Activated naive CD8-positive, alpha-beta T cell treated with anti-CD3 and anti-CD28 coated beads, Interleukin-2, amount 10 ng/mL, durations not matched to agents 7 days and 5 days (primary cell): Measurements from ENCODE around the gene SLC2A4RG. TPM values are rescaled to one million over a fixed set of nuclear protein-coding genes. Genes with fewer than 3 reads are reported as not detected.

Source experiments
- ATAC-seq: fragments of 150-1000 bp; cut with Tn5 transposase; one replicate; pipeline ENCODE4 v1.10.0; 2021; ENCODE audit warnings: low read depth, moderate library complexity
- POLR2A ChIA-PET: fragments of 350-600 bp; sonication (Branson Sonifier 250); formaldehyde crosslinking; loops from one replicate; lab custom pipeline; 2021; ENCODE audit warnings: antibody characterized with exemption; lab: Charles Lee
- DNase-seq: peaks from one replicate; pipeline ENCODE4 v3.0.0; 2021
- H3K27ac Mint-ChIP-seq: one replicate; pipeline ENCODE4 v1.8.0; 2022; ENCODE audit warnings: mild to moderate bottlenecking, mixed read lengths
- H3K27me3 Mint-ChIP-seq: one replicate; pipeline ENCODE4 v1.8.0; 2022; ENCODE audit warnings: mild to moderate bottlenecking, moderate library complexity, mixed read lengths
- H3K36me3 Mint-ChIP-seq: one replicate; pipeline ENCODE4 v1.8.0; 2021; ENCODE audit warnings: mild to moderate bottlenecking, mixed read lengths
- H3K4me1 Mint-ChIP-seq: one replicate; pipeline ENCODE4 v1.8.0; 2021; ENCODE audit warnings: mixed read lengths
- H3K4me3 Mint-ChIP-seq: one replicate; pipeline ENCODE4 v1.8.0; 2022; ENCODE audit warnings: mild to moderate bottlenecking, moderate library complexity, mixed read lengths
- H3K9me3 Mint-ChIP-seq: one replicate; pipeline ENCODE4 v1.8.0; 2021; ENCODE audit warnings: mixed read lengths
- total RNA-seq, 2 experiments: library from RNA; stranded (reverse); gene quantifications; one replicate each; pipeline ENCODE4 v1.2.3, GENCODE V29; 2021

The SLC2A4RG gene
- total RNA-seq, 2 experiments from 2014 or later, result 128 to 134 TPM

DNA sequence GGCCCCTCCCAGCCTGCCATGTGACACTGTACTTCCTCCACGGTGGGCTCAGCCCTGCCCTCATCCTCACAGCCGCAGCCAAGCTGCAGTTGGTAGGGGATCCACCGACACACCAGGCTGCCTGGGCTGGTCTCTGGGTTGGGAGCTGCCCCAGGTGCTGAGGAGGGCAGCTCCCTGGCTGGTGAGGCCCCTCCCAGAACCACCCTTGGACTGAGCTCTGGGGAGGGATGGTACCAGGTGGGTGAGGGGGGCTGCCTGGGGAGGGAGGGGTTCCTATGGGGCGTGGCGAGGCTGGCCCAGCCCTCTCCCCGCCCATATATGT is 43.3 kb upstream of the SLC2A4RG start:
- POLR2A ChIA-PET, result interaction anchor here (0.9 to 2.6 kb wide), 4 partner anchors 11 to 69 kb away, joined by 3 to 16 read pairs (median 4); partner anchors contain the start of genes ARFRP1, GMEB2, LIME1 and RTEL1
- ATAC-seq (peak; percentile 70), DNase-seq (no peak)
- Mint-ChIP-seq H3K9me3 (no peaks in the 10 kb centered on the region), H3K4me3 (no peak overlapping the region), H3K4me1 (peaks cover 5% of the 10 kb centered on the region), H3K36me3 (peaks cover 7% of the 10 kb centered on the region), H3K27me3 (no peaks in the 10 kb centered on the region), H3K27ac (peak overlapping the region; percentile 58)

DNA sequence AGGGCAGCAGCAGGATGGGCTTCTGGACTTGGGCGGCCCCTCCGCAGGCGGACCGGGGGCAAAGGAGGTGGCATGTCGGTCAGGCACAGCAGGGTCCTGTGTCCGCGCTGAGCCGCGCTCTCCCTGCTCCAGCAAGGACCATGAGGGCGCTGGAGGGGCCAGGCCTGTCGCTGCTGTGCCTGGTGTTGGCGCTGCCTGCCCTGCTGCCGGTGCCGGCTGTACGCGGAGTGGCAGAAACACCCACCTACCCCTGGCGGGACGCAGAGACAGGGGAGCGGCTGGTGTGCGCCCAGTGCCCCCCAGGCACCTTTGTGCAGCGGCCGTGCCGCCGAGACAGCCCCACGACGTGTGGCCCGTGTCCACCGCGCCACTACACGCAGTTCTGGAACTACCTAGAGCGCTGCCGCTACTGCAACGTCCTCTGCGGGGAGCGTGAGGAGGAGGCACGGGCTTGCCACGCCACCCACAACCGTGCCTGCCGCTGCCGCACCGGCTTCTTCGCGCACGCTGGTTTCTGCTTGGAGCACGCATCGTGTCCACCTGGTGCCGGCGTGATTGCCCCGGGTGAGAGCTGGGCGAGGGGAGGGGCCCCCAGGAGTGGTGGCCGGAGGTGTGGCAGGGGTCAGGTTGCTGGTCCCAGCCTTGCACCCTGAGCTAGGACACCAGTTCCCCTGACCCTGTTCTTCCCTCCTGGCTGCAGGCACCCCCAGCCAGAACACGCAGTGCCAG is 42.8 kb upstream of the SLC2A4RG start, which contains the start of gene TNFRSF6B:
TNFRSF6B (plus strand) TSS at position 25 of the 729 bp plus-strand sequence; CDS start at position 141, 116 bp downstream.
- H3K27me3 Mint-ChIP-seq, result no peaks in the 10 kb centered on the region
- peaks cover 5% of the 10 kb centered on the region for H3K4me1 Mint-ChIP-seq
- no peaks in the 10 kb centered on the region for H3K9me3 Mint-ChIP-seq
- ATAC-seq (peak; percentile 6), DNase-seq (no peak)
- H3K27ac Mint-ChIP-seq, result peak within 1 kb of the TSS; percentile 58
- H3K36me3 Mint-ChIP-seq, result peaks cover 5% of the 10 kb centered on the region
- POLR2A ChIA-PET, result interaction anchor here (0.8 to 2.6 kb wide), 4 partner anchors 11 to 159 kb away, joined by 3 to 16 read pairs (median 4); partner anchors contain the start of genes ARFRP1, GMEB2, RTEL1 and ZGPAT
- H3K4me3 Mint-ChIP-seq, result no peak within 1 kb of the TSS

DNA sequence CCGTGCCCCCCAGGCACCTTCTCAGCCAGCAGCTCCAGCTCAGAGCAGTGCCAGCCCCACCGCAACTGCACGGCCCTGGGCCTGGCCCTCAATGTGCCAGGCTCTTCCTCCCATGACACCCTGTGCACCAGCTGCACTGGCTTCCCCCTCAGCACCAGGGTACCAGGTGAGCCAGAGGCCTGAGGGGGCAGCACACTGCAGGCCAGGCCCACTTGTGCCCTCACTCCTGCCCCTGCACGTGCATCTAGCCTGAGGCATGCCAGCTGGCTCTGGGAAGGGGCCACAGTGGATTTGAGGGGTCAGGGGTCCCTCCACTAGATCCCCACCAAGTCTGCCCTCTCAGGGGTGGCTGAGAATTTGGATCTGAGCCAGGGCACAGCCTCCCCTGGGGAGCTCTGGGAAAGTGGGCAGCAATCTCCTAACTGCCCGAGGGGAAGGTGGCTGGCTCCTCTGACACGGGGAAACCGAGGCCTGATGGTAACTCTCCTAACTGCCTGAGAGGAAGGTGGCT is 42.2 kb upstream of the SLC2A4RG start:
- Mint-ChIP-seq H3K27me3 (no peaks in the 10 kb centered on the region), H3K4me1 (peaks cover 5% of the 10 kb centered on the region), H3K27ac (no peak overlapping the region), H3K9me3 (no peaks in the 10 kb centered on the region), H3K4me3 (no peak overlapping the region), H3K36me3 (peaks cover 5% of the 10 kb centered on the region)
- POLR2A ChIA-PET, result interaction anchor here (0.8 to 2.6 kb wide), 2 partner anchors 10 to 159 kb away, joined by 3 to 16 read pairs; partner anchors contain the start of genes ARFRP1 and ZGPAT
- DNase-seq, result no peak
- ATAC-seq, result no peak

DNA sequence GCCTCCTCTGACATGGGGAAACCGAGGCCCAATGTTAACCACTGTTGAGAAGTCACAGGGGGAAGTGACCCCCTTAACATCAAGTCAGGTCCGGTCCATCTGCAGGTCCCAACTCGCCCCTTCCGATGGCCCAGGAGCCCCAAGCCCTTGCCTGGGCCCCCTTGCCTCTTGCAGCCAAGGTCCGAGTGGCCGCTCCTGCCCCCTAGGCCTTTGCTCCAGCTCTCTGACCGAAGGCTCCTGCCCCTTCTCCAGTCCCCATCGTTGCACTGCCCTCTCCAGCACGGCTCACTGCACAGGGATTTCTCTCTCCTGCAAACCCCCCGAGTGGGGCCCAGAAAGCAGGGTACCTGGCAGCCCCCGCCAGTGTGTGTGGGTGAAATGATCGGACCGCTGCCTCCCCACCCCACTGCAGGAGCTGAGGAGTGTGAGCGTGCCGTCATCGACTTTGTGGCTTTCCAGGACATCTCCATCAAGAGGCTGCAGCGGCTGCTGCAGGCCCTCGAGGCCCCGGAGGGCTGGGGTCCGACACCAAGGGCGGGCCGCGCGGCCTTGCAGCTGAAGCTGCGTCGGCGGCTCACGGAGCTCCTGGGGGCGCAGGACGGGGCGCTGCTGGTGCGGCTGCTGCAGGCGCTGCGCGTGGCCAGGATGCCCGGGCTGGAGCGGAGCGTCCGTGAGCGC is 41.6 kb upstream of the SLC2A4RG start:
- no peak for DNase-seq
- H3K27ac Mint-ChIP-seq, result no peak overlapping the region

DNA sequence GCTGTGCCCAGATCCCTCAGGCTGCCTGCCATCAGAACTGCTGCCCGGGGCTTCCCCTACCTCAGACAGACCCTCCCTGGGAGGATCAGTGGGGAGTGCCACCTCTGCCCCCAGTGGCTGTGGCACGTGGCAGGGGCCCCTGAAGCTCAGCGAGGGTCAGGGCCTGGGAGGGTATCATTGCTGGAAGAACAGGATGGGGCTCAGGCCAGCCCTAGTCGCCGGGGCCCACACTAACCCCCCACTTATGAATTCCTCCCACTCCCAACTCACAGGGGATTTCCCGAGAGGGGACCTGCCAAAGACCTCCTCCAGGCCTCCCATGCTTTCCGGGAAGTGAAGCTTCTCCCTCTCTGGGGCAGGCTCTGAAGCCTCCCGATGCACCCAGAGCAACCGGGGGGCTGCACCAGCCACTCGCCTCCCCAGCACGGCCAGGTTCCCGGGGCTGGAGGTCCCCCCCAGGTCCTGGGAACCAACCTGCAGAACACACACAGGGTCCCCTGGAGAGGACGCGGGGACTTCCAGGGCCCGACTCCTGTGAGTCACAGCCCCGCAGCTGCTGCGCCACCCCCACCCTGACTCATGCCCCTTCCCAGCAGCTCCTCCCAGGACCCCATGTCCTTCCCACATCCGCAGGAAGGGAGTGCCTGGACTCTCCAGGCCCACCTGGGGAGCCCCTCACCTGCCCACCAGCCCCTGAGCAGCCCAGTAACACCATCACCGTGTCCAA is 40.7 kb upstream of the SLC2A4RG start:
- Mint-ChIP-seq H3K27me3 (no peaks in the 10 kb centered on the region), H3K4me3 (no peak overlapping the region), H3K27ac (no peak overlapping the region), H3K4me1 (peaks cover 3% of the 10 kb centered on the region), H3K36me3 (peaks cover 2% of the 10 kb centered on the region), H3K9me3 (no peaks in the 10 kb centered on the region)
- DNase-seq (peak; percentile 32), ATAC-seq (no peak)
- POLR2A ChIA-PET, result no interaction called here

More for the DNA sequence above, 41.6 kb upstream of the SLC2A4RG start:
- peaks cover 5% of the 10 kb centered on the region for H3K36me3 Mint-ChIP-seq
- no peak for ATAC-seq
- H3K4me1 Mint-ChIP-seq, result peaks cover 5% of the 10 kb centered on the region
- no peaks in the 10 kb centered on the region for H3K27me3 Mint-ChIP-seq
- H3K4me3 Mint-ChIP-seq, result no peak overlapping the region
- H3K9me3 Mint-ChIP-seq, result no peaks in the 10 kb centered on the region
- POLR2A ChIA-PET, result interaction anchor here (0.8 to 2.6 kb wide), 2 partner anchors 9 to 160 kb away, joined by 3 to 16 read pairs; partner anchors contain the start of genes ARFRP1 and ZGPAT

DNA sequence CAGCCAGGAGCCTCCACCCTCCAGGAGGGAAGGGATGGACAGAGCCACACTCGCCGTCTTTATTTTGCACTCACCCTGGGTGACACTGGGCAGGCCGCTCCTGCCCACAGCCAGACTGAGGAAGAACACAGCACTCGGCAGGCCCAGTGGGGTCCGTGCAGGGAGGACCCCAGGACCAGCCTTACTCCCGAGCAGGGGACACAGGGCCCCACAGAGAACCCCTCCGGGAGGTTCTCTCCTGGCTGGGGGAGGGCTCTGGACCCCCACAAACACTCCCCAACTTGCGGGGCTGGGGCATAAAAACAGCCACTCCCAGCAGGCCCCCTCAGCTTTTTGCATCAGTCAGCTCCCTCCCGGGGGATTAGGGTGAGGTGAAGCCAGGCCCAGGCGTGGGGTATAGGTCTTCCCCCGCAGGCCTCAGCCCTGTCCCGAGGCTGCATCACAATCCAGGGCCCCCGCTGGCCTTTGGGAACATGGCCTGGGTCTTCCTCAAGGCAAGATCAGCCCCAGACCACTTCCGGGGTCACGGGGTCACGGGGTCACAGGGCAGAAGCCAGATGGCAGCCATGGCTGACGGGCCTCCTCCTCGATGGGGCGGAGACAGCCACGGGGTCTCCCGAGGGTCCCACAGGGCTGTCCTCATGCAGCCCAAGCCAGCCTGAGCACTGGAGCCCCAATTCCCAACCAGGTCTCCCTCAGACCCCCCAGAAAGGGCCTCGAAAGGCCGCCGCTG is 39.9 kb upstream of the SLC2A4RG start:
- no peak for ATAC-seq
- H3K4me3 Mint-ChIP-seq, result no peak overlapping the region
- H3K27me3 Mint-ChIP-seq, result no peaks in the 10 kb centered on the region
- H3K27ac Mint-ChIP-seq, result no peak overlapping the region
- no peaks in the 10 kb centered on the region for H3K9me3 Mint-ChIP-seq
- DNase-seq, result peak; percentile 30
- peaks cover 3% of the 10 kb centered on the region for H3K4me1 Mint-ChIP-seq
- peaks cover 2% of the 10 kb centered on the region for H3K36me3 Mint-ChIP-seq
- POLR2A ChIA-PET, result no interaction called here

DNA sequence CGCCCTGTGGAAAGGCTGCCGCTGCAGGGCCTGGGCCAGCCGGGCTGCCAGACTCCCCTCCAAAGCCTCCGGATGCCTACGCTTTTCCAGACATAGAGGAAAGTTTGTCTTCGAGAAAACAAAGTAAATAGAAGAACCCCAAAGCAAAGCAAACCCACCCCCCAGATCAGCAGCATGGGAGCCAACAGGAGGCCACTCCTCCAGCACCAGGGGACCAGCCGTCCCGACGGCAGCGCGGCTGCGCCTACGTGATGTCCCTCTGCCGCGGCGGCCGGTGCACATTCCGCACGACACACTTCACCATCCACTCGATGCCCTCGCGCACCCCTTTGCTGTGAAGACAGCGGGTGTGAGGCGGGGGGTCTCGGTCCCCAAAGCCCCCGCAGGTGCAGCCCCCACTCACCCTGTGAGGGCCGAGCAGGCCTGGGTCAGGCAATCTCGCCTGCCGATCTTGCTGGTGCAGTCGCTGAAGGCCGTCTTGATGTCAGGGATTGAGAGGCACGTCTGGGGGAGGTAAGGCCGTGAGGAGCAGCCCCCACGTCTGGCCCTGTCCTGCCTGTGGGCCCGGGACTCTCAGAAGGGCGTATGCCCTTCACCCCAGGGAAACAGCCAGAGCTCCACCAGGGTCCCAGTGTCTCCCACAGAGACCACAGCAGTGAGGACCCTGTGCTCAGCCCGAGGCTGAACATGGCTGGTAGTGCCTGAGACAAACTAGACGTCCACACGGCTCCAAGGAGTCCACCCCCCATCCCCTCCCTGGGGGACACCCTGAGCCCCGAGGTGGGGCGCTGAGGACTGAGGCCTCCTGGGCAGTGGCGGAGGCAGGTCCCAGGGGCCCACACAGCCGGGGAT is 39.2 kb upstream of the SLC2A4RG start:
- Mint-ChIP-seq H3K27me3 (no peaks in the 10 kb centered on the region), H3K9me3 (no peaks in the 10 kb centered on the region), H3K4me1 (peaks cover 4% of the 10 kb centered on the region), H3K4me3 (no peak overlapping the region), H3K27ac (no peak overlapping the region), H3K36me3 (peaks cover 5% of the 10 kb centered on the region)
- ATAC-seq (no peak), DNase-seq (peak; percentile 32)
- POLR2A ChIA-PET, result no interaction called here

DNA sequence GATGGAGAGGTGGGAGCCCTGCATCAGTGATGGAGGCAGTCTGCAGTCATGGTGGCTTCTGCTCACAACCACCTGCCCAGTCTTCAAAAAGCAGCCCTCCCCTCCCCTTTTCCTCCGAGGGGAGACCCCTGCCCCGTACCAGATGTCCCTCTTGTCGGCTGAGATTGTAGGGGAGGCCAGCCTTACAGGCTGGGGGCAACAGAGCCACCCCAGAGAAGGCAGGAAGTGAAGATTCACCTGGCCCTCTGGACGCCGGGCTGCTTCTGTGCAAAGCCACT is 38.6 kb upstream of the SLC2A4RG start:
- Mint-ChIP-seq H3K36me3 (peaks cover 5% of the 10 kb centered on the region), H3K4me3 (no peak overlapping the region), H3K27me3 (no peaks in the 10 kb centered on the region), H3K9me3 (no peaks in the 10 kb centered on the region), H3K27ac (no peak overlapping the region), H3K4me1 (peaks cover 8% of the 10 kb centered on the region)
- DNase-seq, result no peak
- POLR2A ChIA-PET, result no interaction called here
- ATAC-seq, result no peak

DNA sequence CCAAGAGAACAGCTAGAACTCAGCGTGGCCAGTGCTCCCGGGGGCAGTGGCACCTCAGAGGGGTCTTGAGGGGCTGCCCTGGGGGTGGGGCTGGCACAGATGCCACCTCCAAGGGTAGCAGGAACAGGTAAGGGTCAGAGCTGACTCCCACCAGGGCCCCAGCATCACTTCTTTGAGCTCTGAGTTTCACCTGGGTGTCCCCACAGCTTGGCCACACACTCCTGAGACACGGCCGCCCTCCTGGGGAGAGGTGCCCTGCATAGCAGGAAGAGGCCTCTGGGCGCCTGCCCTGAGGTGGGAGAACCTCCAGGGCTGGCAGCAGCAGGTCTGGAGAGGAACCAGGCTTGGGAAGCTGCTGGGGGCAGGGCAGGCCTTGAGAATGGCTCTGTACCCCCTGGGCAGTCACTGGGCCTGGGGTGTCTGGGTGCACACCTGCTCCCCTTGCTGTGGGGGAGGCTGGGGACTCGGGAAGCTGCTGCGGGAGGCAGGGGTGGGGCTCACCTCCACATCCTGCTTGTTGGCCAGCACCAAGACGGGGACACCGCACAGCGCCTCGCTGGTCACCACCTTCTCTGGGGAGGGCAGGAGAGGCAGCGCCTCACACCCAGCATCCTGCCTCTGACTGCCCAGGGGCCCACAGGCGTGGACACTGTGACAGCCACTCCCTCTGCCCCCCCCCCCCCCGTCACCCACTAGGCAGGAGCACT is 38.1 kb upstream of the SLC2A4RG start:
- H3K4me1 Mint-ChIP-seq, result peaks cover 8% of the 10 kb centered on the region
- POLR2A ChIA-PET, result interaction anchor here (0.7 kb wide), 1 partner anchor 180 kb away, joined by 3 read pairs; no protein-coding TSS in a partner anchor
- no peaks in the 10 kb centered on the region for H3K9me3 Mint-ChIP-seq
- peak; percentile 35 for DNase-seq
- H3K27ac Mint-ChIP-seq, result no peak overlapping the region
- peaks cover 3% of the 10 kb centered on the region for H3K36me3 Mint-ChIP-seq
- no peak overlapping the region for H3K4me3 Mint-ChIP-seq
- H3K27me3 Mint-ChIP-seq, result no peaks in the 10 kb centered on the region
- no peak for ATAC-seq

DNA sequence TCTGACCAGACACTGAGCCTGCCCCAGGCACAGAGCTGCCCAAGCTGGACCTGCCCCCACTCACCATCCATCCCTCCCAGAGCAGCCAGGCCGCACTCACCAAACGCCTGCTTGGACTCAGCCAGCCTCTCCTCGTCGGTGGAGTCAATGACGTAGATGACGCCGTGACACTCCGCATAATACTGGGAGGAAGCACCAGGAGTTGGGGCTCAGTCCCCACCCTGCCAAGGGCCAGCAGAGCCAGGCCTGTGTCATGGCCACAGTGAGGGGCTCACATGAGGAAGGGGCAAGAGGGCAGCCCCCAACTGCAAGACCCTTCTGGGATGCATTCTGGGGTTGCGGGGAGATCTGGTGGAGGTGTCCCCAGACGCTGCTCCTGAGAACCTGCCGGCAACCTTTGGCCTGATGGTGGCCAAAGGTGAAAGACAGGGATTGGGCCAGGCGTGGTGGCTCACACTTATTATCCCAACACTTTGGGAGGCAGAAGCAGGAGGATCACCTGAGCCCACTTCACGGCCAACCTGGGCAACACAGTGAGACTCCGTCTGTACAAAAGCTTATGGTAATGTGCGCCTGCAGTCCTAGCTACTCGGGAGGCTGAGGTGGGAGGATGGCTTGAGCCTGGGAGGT is 37.4 kb upstream of the SLC2A4RG start:
- no peak for DNase-seq
- Mint-ChIP-seq H3K4me1 (peaks cover 12% of the 10 kb centered on the region), H3K27me3 (no peaks in the 10 kb centered on the region), H3K27ac (peak overlapping the region; percentile 16), H3K36me3 (peaks cover 8% of the 10 kb centered on the region), H3K9me3 (no peaks in the 10 kb centered on the region), H3K4me3 (no peak overlapping the region)
- POLR2A ChIA-PET, result interaction anchor here (0.7 kb wide), 1 partner anchor 181 kb away, joined by 3 read pairs; no protein-coding TSS in a partner anchor
- ATAC-seq, result no peak

DNA sequence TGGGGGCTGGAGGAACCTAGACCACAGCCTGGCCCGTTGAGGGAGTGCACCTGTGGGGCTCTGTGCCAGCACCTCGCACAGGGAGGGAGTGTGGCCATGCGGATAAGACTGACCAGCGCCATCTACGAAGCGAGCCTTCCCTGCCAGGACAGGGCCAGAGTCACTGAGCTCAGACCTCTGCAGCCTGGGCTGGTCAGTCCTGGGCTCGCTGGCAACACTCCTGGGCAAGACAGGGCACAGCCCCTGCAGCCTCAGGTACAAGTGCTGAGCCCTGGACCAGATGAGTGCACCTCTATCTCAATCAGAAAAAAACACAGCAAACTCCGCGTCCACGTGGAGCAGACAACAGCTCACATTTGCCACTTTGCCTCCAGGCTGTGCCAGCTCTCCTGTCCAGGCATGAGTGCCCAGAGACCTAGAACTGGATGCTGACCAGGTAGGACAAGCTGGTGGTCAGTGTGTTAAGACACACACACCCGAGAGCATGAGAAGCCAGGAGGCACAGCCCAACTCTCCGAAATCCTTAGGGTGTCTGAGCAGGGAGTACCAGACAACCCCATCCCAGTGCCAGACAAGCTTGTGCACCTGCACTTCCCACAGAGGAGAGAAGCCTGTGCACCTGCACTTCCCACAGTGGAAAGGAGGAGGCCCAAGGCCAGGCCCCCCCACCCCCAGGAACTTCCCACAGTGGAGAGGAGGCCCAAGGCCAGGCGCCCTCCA is 36.7 kb upstream of the SLC2A4RG start:
- DNase-seq (no peak), ATAC-seq (no peak)
- POLR2A ChIA-PET, result interaction anchor here (1.2 kb wide), 2 partner anchors 35 to 45 kb away, joined by 3 to 4 read pairs; partner anchors contain the start of gene RTEL1
- Mint-ChIP-seq H3K27me3 (no peaks in the 10 kb centered on the region), H3K4me1 (peaks cover 12% of the 10 kb centered on the region), H3K9me3 (no peaks in the 10 kb centered on the region), H3K36me3 (peaks cover 8% of the 10 kb centered on the region), H3K4me3 (no peak overlapping the region), H3K27ac (peak overlapping the region; percentile 16)
